SU-DHL-6 (cell line): Measurements from ENCODE around the gene NPFFR1.

Experiments used
- H2AFZ ChIP-seq: fragments of 200-600 bp; sonication (generic); 2 replicates; pipeline ENCODE4 v1.6.1; 2014; ENCODE audit warnings: low read depth, mild to moderate bottlenecking, moderate library complexity, mixed read lengths, antibody characterized with exemption, low read length; ENCODE audit not compliant: severe bottlenecking
- H3F3A ChIP-seq: fragments of 200-600 bp; shearing (Covaris generic); 2 replicates; pipeline ENCODE4 v1.6.0; 2016; ENCODE audit warnings: antibody characterized with exemption, mild to moderate bottlenecking; ENCODE audit not compliant: insufficient read depth
- H3K27ac ChIP-seq: fragments of 200-600 bp; sonication (generic); 2 replicates; pipeline ENCODE4 v1.5.1; 2016; ENCODE audit warnings: low read depth, mild to moderate bottlenecking, low read length, moderate library complexity, mixed read lengths
- H3K27me3 ChIP-seq: fragments of 200-600 bp; sonication (generic), shearing (Covaris generic); 2 replicates; pipeline ENCODE4 v1.6.0; 2014; ENCODE audit warnings: mild to moderate bottlenecking, low read length
- H3K36me3 ChIP-seq: fragments of 200-600 bp; sonication (generic); 2 replicates; pipeline ENCODE4 v1.6.1; 2014; ENCODE audit warnings: mild to moderate bottlenecking, low read length, mixed read lengths
- H3K4me2 ChIP-seq: fragments of 300-600, 200-600 bp; shearing (Covaris generic), sonication (generic); 2 replicates; pipeline ENCODE4 v1.6.0; 2014; ENCODE audit warnings: low read length, low read depth, mild to moderate bottlenecking; ENCODE audit not compliant: poor library complexity, severe bottlenecking
- H3K4me3 ChIP-seq: fragments of 200-600 bp; sonication (generic); 2 replicates; pipeline ENCODE4 v1.5.1; 2014; ENCODE audit warnings: antibody characterized with exemption, low read length, mild to moderate bottlenecking, mixed read lengths; ENCODE audit not compliant: insufficient read depth, poor library complexity, severe bottlenecking
- H3K79me2 ChIP-seq: fragments of 200-600 bp; sonication (generic); 2 replicates; pipeline ENCODE4 v1.6.1; 2014; ENCODE audit warnings: mild to moderate bottlenecking, low read length, moderate library complexity; ENCODE audit not compliant: insufficient read depth
- H3K9ac ChIP-seq: fragments of 200-600 bp; sonication (generic); 2 replicates; pipeline ENCODE4 v1.7.0; 2014; ENCODE audit warnings: mild to moderate bottlenecking, low read length
- H3K9me2 ChIP-seq: fragments of 200-600 bp; sonication (generic); replicated peaks from 2 replicates; pipeline ENCODE4 v1.6.1; 2014; ENCODE audit warnings: low read length; ENCODE audit not compliant: insufficient read depth
- H3K9me3 ChIP-seq: fragments of 200-600 bp; sonication (generic); 2 replicates; pipeline ENCODE4 v1.6.1; 2014; ENCODE audit warnings: low read length, mixed read lengths; ENCODE audit not compliant: insufficient read depth
- H4K20me1 ChIP-seq: fragments of 200-600 bp; sonication (generic); 2 replicates; pipeline ENCODE4 v1.6.1; 2014; ENCODE audit warnings: low read depth, mild to moderate bottlenecking, antibody characterized with exemption, low read length, moderate library complexity, mixed read lengths
- CTCF ChIP-seq: fragments of 200-600 bp; sonication (generic); IDR thresholded peaks from one replicate; pipeline ENCODE4 v1.5.1; 2017; ENCODE audit warnings: antibody characterized with exemption, mild to moderate bottlenecking, low read length, moderate library complexity; ENCODE audit not compliant: insufficient read depth, poor library complexity, severe bottlenecking
- EZH2phosphoT487 ChIP-seq: fragments of 200-600 bp; sonication (generic), shearing (Covaris generic); conservative IDR thresholded peaks from 2 replicates; pipeline ENCODE4 v1.6.1; 2018; ENCODE audit warnings: mild to moderate bottlenecking, antibody characterized with exemption, low read length, moderate library complexity, mixed read lengths

Gene NPFFR1

GRCh38 chr10:70324951-70325781, 41.4 kb upstream of the NPFFR1 start:
- Histone ChIP-seq H3K4me2 (no peak overlapping the region), H3K9me2 (no peaks in the 10 kb centered on the region), H2AFZ (no peak overlapping the region), H3K4me3 (no peak overlapping the region), H3K9me3 (no peaks in the 10 kb centered on the region), H3K27ac (no peak overlapping the region), H3K27me3 (no peaks in the 10 kb centered on the region), H3K79me2 (no peaks in the 10 kb centered on the region), H3K36me3 (no peaks in the 10 kb centered on the region), H3F3A (no peaks in the 10 kb centered on the region), H4K20me1 (no peaks in the 10 kb centered on the region), H3K9ac (no peak overlapping the region)
- TF ChIP-seq CTCF (no peak), EZH2phosphoT487 (no peak)

- H2AFZ ChIP-seq, result no peak overlapping the region
- H3K9ac ChIP-seq, result no peak overlapping the region
- H3K4me3 ChIP-seq, result no peak overlapping the region
- TF ChIP-seq EZH2phosphoT487 (no peak), CTCF (no peak)
- no peaks in the 10 kb centered on the region for H3F3A ChIP-seq
- no peak overlapping the region for H3K4me2 ChIP-seq
- no peaks in the 10 kb centered on the region for H3K27me3 ChIP-seq
- H3K36me3 ChIP-seq, result no peaks in the 10 kb centered on the region
- no peaks in the 10 kb centered on the region for H4K20me1 ChIP-seq
- no peaks in the 10 kb centered on the region for H3K9me3 ChIP-seq
- no peaks in the 10 kb centered on the region for H3K9me2 ChIP-seq
- no peak overlapping the region for H3K27ac ChIP-seq
- no peaks in the 10 kb centered on the region for H3K79me2 ChIP-seq
These were observed 40.6 kb upstream of the NPFFR1 start for GRCh38 chr10:70324339-70324861.

- no peaks in the 10 kb centered on the region for H3K9me2 ChIP-seq
These were observed 40.0 kb upstream of the NPFFR1 start for GRCh38 chr10:70323697-70324338.

More at GRCh38 chr10:70323697-70324338, 40.0 kb upstream of the NPFFR1 start:
- Histone ChIP-seq H3K27ac (no peak overlapping the region), H3K27me3 (no peaks in the 10 kb centered on the region), H4K20me1 (no peaks in the 10 kb centered on the region), H3K36me3 (no peaks in the 10 kb centered on the region), H3K4me2 (no peak overlapping the region), H3K4me3 (no peak overlapping the region), H3K9me3 (no peaks in the 10 kb centered on the region), H3K9ac (no peak overlapping the region), H3F3A (no peaks in the 10 kb centered on the region), H3K79me2 (no peaks in the 10 kb centered on the region), H2AFZ (no peak overlapping the region)
- TF ChIP-seq EZH2phosphoT487 (no peak), CTCF (no peak)
